IPS DF 19.7 (cell line): ENCODE measurements around the gene DDA1.
"Not testable (repeated sequence)": the region's sequence is repeated elsewhere in the genome, so short reads cannot be mapped to it uniquely, and the experiment has no call there.

ENCODE experiments used
- DNase-seq: peaks from one replicate; pipeline ENCODE4 v3.0.0-alpha.2; 2013; ENCODE audit warnings: low read depth, low spot score

The DDA1 gene

GRCh38 chr19:17309198-17309964 is at the start of gene DDA1:
TSS of gene DDA1 (plus strand) at chr19:17309563. CDS start at chr19:17309655, 92 bp downstream.
- DNase-seq, result peak; percentile 100

- DNase-seq, result no peak
These were observed 49.4 kb upstream of the DDA1 start for GRCh38 chr19:17259934-17260333.

GRCh38 chr19:17260842-17261325 is 48.5 kb upstream of the DDA1 start:
- no peak for DNase-seq

- no peak for DNase-seq
These were observed 46.8 kb upstream of the DDA1 start for GRCh38 chr19:17262557-17262956.

GRCh38 chr19:17263712-17264640 is 45.4 kb upstream of the DDA1 start:
- DNase-seq, result no peak

GRCh38 chr19:17264641-17264979 is 44.8 kb upstream of the DDA1 start, which contains the start of gene USHBP1:
TSS of gene USHBP1 (minus strand) at chr19:17264745. CDS start at chr19:17264299, 446 bp downstream.
- no peak for DNase-seq

- no peak for DNase-seq
These were observed 43.3 kb upstream of the DDA1 start for GRCh38 chr19:17266026-17266425.

- DNase-seq, result no peak
These were observed 42.8 kb upstream of the DDA1 start for GRCh38 chr19:17266589-17266974.

- peak; percentile 100 for DNase-seq
These were observed 42.2 kb upstream of the DDA1 start, which contains the start of gene BABAM1 for GRCh38 chr19:17266975-17267788. TSS of gene BABAM1 (plus strand) at chr19:17267443. CDS start at chr19:17268807, 1,364 bp downstream.

GRCh38 chr19:17268754-17269153 is 40.6 kb upstream of the DDA1 start:
- no peak for DNase-seq

GRCh38 chr19:17274892-17275291 is 34.5 kb upstream of the DDA1 start:
- DNase-seq, result not testable (repeated sequence)

- no peak for DNase-seq
These were observed 33.8 kb upstream of the DDA1 start for GRCh38 chr19:17275441-17276175.

GRCh38 chr19:17279436-17279835 is 29.9 kb upstream of the DDA1 start:
- no peak for DNase-seq

- DNase-seq, result no peak
These were observed 27.7 kb upstream of the DDA1 start, which contains the start of gene ANKLE1 for GRCh38 chr19:17281391-17282304. TSS of gene ANKLE1 (plus strand) at chr19:17281901. CDS start at chr19:17281921, 20 bp downstream.

- no peak for DNase-seq
These were observed 26.8 kb upstream of the DDA1 start for GRCh38 chr19:17282488-17283125.

- DNase-seq, result no peak
These were observed 25.8 kb upstream of the DDA1 start for GRCh38 chr19:17283504-17283996.

GRCh38 chr19:17285415-17286135 is 23.8 kb upstream of the DDA1 start:
- no peak for DNase-seq

GRCh38 chr19:17286263-17286662 is 23.1 kb upstream of the DDA1 start:
- no peak for DNase-seq
